Measurements from ENCODE around the gene RPS5. TPM values are rescaled to one million over a fixed set of nuclear protein-coding genes. Genes with fewer than 3 reads are reported as not detected.
"Not testable (repeated sequence)": the region's sequence is repeated elsewhere in the genome, so short reads cannot be mapped to it uniquely, and the experiment has no call there.

The RPS5 gene
- total RNA-seq, 1 donor from 2014 or later: 311 TPM

- ATAC-seq: peak; percentile 97
These were observed 14.1 kb downstream of the RPS5 start for GRCh38 chr19:58400916-58401839.

GRCh38 chr19:58401840-58402421, 14.9 kb downstream of the RPS5 start:
- ATAC-seq (no peak), DNase-seq (ENCODE audit: low spot score) (no peak)

More at GRCh38 chr19:58400916-58401839, 14.1 kb downstream of the RPS5 start:
- DNase-seq (ENCODE audit: low spot score): peak; percentile 99

GRCh38 chr19:58403920-58404478, 16.9 kb downstream of the RPS5 start:
- ATAC-seq; DNase-seq (ENCODE audit: low spot score): not testable (repeated sequence)

GRCh38 chr19:58406818-58407657, 20.0 kb downstream of the RPS5 start:
- no peak for DNase-seq (ENCODE audit: low spot score)
- ATAC-seq: no peak

GRCh38 chr19:58407658-58408151, 20.6 kb downstream of the RPS5 start:
- no peak for ATAC-seq
- no peak for DNase-seq (ENCODE audit: low spot score)

- DNase-seq (ENCODE audit: low spot score) (peak; percentile 97), ATAC-seq (peak; percentile 97)
These were observed 21.3 kb downstream of the RPS5 start, which contains the start of gene ZNF584 for GRCh38 chr19:58408152-58409009. Gene ZNF584, plus strand, starts transcription at chr19:58408649. Its CDS starts 499 bp downstream, at chr19:58409148.

GRCh38 chr19:58409010-58409790, 22.1 kb downstream of the RPS5 start:
- DNase-seq (ENCODE audit: low spot score): no peak
- ATAC-seq: peak; percentile 32

GRCh38 chr19:58416604-58417003, 29.5 kb downstream of the RPS5 start:
- no peak for ATAC-seq

GRCh38 chr19:58417071-58417470, 30.0 kb downstream of the RPS5 start:
- ATAC-seq: no peak
- no peak for DNase-seq (ENCODE audit: low spot score)

More at GRCh38 chr19:58416604-58417003, 29.5 kb downstream of the RPS5 start:
- DNase-seq (ENCODE audit: low spot score): no peak

GRCh38 chr19:58428617-58429016, 41.5 kb downstream of the RPS5 start:
- ATAC-seq (no peak), DNase-seq (ENCODE audit: low spot score) (no peak)

- no peak for ATAC-seq
- DNase-seq (ENCODE audit: low spot score): no peak
These were observed 42.7 kb downstream of the RPS5 start for GRCh38 chr19:58429745-58430144.

- no peak for DNase-seq (ENCODE audit: low spot score)
- ATAC-seq: no peak
These were observed 47.1 kb downstream of the RPS5 start for GRCh38 chr19:58434217-58434616.

GRCh38 chr19:58439576-58440554, 52.8 kb downstream of the RPS5 start, which contains the start of gene ZNF132:
Gene ZNF132, minus strand, starts transcription at chr19:58440153. Its CDS starts 332 bp downstream, at chr19:58439821.
- ATAC-seq (peak; percentile 97), DNase-seq (ENCODE audit: low spot score) (peak; percentile 94)

GRCh38 chr19:58440556-58440955, 53.5 kb downstream of the RPS5 start:
- peak; percentile 47 for DNase-seq (ENCODE audit: low spot score)
- ATAC-seq: no peak

- not testable (repeated sequence) for DNase-seq (ENCODE audit: low spot score); ATAC-seq
These were observed 55.9 kb downstream of the RPS5 start for GRCh38 chr19:58442986-58443385.
